ENCODE measurements around the gene CABYR. TPM values are rescaled to one million over a fixed set of nuclear protein-coding genes. Genes with fewer than 3 reads are reported as not detected.

The CABYR gene
- total RNA-seq, 5 donors from 2014 or later (not counting 1 experiment from before 2014, with no cell fraction given): 0.25 to 2.4 (median 1.1) TPM

DNA sequence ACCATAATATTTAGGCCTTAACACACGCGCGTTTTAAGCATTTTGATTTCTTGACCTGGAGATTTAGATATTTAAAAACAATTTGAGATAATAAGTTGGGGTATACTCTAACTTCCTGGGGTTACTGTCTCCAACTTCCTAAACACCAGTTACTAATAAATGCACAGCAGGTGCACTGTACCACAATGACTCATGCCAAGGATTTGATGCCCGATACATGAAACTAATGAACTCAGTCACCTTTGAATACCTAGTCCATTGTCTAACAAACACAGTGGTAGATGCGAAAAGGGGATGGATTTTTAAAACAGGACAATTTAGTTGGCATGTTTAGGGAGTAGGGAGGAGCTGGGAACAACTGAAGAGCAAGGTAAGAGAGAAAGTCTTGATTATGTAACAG lies 21.2 kb downstream of the CABYR start:
- no CpG with 5 or more reads among the region's 5 CpGs for WGBS (ENCODE audit: insufficient coverage)
- CTCF ChIA-PET: no interaction called here
- no peak overlapping the region for H3K27ac Mint-ChIP-seq

GRCh38 chr18:24161304-24161703 lies 22.4 kb downstream of the CABYR start:
- ATAC-seq (replicated peaks in 1 of 4): no peak
- Mint-ChIP-seq H3K36me3 (peaks cover 9% of the 10 kb centered on the region), H3K27me3 (no peaks in the 10 kb centered on the region), H3K9me3 (no peaks in the 10 kb centered on the region), H3K4me3 (no peak overlapping the region), H3K27ac (no peak overlapping the region), H3K4me1 (no peaks in the 10 kb centered on the region)
- H3K4me1 ChIP-seq (ENCODE audit: control insufficient read depth in 1 of 2, extremely low read depth in 1 of 2, insufficient read depth in 2 of 2, low read length in 2 of 2): no peaks in the 10 kb centered on the region
- no peaks in the 10 kb centered on the region for H3K27me3 ChIP-seq (replicated peaks in 1 of 2; ENCODE audit: control insufficient read depth in 2 of 2, extremely low read depth in 1 of 2, insufficient read depth in 2 of 2, low read length in 1 of 2)
- DNase-seq: no peak
- ChIA-PET CTCF (no interaction called here), POLR2A (no interaction called here)
- H3K9me3 ChIP-seq: no peaks in the 10 kb centered on the region
- no peak overlapping the region for H3K27ac ChIP-seq (ENCODE audit: low read length)
- no CpG with 5 or more reads among the region's 2 CpGs for WGBS (ENCODE audit: insufficient coverage)
- H3K36me3 ChIP-seq (ENCODE audit: control insufficient read depth in 2 of 2, extremely low read depth in 1 of 2, insufficient read depth in 1 of 2, low read length in 1 of 2): no peaks in the 10 kb centered on the region
- no peak overlapping the region for H3K4me3 ChIP-seq (ENCODE audit: control insufficient read depth in 1 of 2, extremely low read depth in 1 of 2, low read length in 1 of 2)

More for the DNA sequence above, 21.2 kb downstream of the CABYR start:
- Histone ChIP-seq H3K27ac (ENCODE audit: low read length) (no peak overlapping the region), H3K9me3 (no peaks in the 10 kb centered on the region), H3K4me3 (ENCODE audit: control insufficient read depth in 1 of 2, extremely low read depth in 1 of 2, low read length in 1 of 2) (no peak overlapping the region), H3K36me3 (ENCODE audit: control insufficient read depth in 2 of 2, extremely low read depth in 1 of 2, insufficient read depth in 1 of 2, low read length in 1 of 2) (no peaks in the 10 kb centered on the region), H3K27me3 (replicated peaks in 1 of 2; ENCODE audit: control insufficient read depth in 2 of 2, extremely low read depth in 1 of 2, insufficient read depth in 2 of 2, low read length in 1 of 2) (no peaks in the 10 kb centered on the region), H3K4me1 (ENCODE audit: control insufficient read depth in 1 of 2, extremely low read depth in 1 of 2, insufficient read depth in 2 of 2, low read length in 2 of 2) (no peaks in the 10 kb centered on the region)
- Mint-ChIP-seq H3K4me1 (no peaks in the 10 kb centered on the region), H3K27me3 (no peaks in the 10 kb centered on the region), H3K36me3 (peaks cover 9% of the 10 kb centered on the region), H3K9me3 (no peaks in the 10 kb centered on the region), H3K4me3 (no peak overlapping the region)
- DNase-seq: no peak
- ATAC-seq (replicated peaks in 1 of 4): no peak
- POLR2A ChIA-PET: no interaction called here

DNA sequence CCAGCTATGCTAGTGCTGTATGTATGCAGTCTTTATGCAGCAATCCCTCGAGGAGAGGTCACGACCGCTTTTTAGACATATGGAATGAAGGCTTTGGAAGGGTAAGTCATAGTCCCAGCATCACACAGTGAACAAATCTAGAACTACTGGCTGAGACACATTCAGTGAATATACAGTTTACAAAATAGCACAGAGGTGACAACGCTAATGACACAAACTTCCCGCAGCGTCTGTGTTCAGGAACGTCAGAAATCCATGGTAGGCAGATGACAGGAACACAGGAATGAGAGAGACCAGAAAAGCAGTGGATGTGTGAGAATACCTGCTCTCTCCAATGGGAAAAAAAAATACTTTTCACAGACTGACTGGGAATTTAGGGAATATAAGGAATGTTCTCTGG lies 29.6 kb downstream of the CABYR start:
- no peak overlapping the region for H3K4me3 Mint-ChIP-seq
- Histone ChIP-seq H3K27me3 (replicated peaks in 1 of 2; ENCODE audit: control insufficient read depth in 2 of 2, extremely low read depth in 1 of 2, insufficient read depth in 2 of 2, low read length in 1 of 2) (peaks cover 0 to 5% of the 10 kb centered on the region in 2 experiments), H3K36me3 (ENCODE audit: control insufficient read depth in 2 of 2, extremely low read depth in 1 of 2, insufficient read depth in 1 of 2, low read length in 1 of 2) (no peaks in the 10 kb centered on the region), H3K9me3 (no peaks in the 10 kb centered on the region), H3K27ac (ENCODE audit: low read length) (no peak overlapping the region), H3K4me1 (ENCODE audit: control insufficient read depth in 1 of 2, extremely low read depth in 1 of 2, insufficient read depth in 2 of 2, low read length in 2 of 2) (no peaks in the 10 kb centered on the region), H3K4me3 (ENCODE audit: control insufficient read depth in 1 of 2, extremely low read depth in 1 of 2, low read length in 1 of 2) (no peak overlapping the region)
- ChIA-PET POLR2A (no interaction called here), CTCF (no interaction called here)
- no peak for ATAC-seq (replicated peaks in 1 of 4)
- H3K27ac Mint-ChIP-seq: no peak overlapping the region
- peaks cover 9% of the 10 kb centered on the region for H3K36me3 Mint-ChIP-seq
- H3K27me3 Mint-ChIP-seq: no peaks in the 10 kb centered on the region
- no peaks in the 10 kb centered on the region for H3K4me1 Mint-ChIP-seq
- no peaks in the 10 kb centered on the region for H3K9me3 Mint-ChIP-seq
- DNase-seq: no peak
- no CpG with 5 or more reads among the region's 7 CpGs for WGBS (ENCODE audit: insufficient coverage)

DNA sequence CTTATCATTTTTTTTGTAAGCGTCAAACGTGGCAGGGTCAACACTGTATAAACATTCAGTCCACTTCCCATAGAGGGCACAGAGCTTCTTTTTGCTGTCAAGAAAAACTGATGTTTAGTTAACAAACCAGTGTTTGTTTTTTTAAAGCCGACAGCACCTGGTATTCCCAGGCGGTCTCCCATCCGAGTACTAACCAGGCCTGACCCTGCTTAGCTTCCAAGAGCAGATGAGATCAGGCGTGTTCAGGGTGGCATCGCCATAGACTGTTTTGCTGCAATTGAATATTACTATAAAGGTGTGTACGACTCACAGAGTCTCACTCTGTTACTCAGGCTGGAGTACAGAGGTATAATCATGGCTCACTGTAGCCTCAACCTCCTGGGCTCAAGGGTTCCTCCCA lies 31.5 kb downstream of the CABYR start:
- no peak overlapping the region for H3K4me3 Mint-ChIP-seq
- CTCF ChIA-PET: no interaction called here
- Histone ChIP-seq H3K9me3 (no peaks in the 10 kb centered on the region), H3K4me1 (ENCODE audit: control insufficient read depth in 1 of 2, extremely low read depth in 1 of 2, insufficient read depth in 2 of 2, low read length in 2 of 2) (no peaks in the 10 kb centered on the region), H3K27ac (ENCODE audit: low read length) (no peak overlapping the region), H3K4me3 (ENCODE audit: control insufficient read depth in 1 of 2, extremely low read depth in 1 of 2, low read length in 1 of 2) (no peak overlapping the region), H3K36me3 (ENCODE audit: control insufficient read depth in 2 of 2, extremely low read depth in 1 of 2, insufficient read depth in 1 of 2, low read length in 1 of 2) (no peaks in the 10 kb centered on the region), H3K27me3 (replicated peaks in 1 of 2; ENCODE audit: control insufficient read depth in 2 of 2, extremely low read depth in 1 of 2, insufficient read depth in 2 of 2, low read length in 1 of 2) (peaks cover 0 to 5% of the 10 kb centered on the region in 2 experiments)
- peaks cover 3% of the 10 kb centered on the region for H3K36me3 Mint-ChIP-seq
- ATAC-seq (replicated peaks in 1 of 4): no peak
- POLR2A ChIA-PET: no interaction called here
- H3K27ac Mint-ChIP-seq: no peak overlapping the region
- no peaks in the 10 kb centered on the region for H3K9me3 Mint-ChIP-seq
- DNase-seq: no peak
- H3K27me3 Mint-ChIP-seq: no peaks in the 10 kb centered on the region
- WGBS (ENCODE audit: insufficient coverage): 83% methylated on average over 2 of the region's 8 CpGs
- H3K4me1 Mint-ChIP-seq: no peaks in the 10 kb centered on the region

- DNase-seq: no peak
- Mint-ChIP-seq H3K9me3 (no peaks in the 10 kb centered on the region), H3K27ac (no peak overlapping the region), H3K36me3 (peaks cover 3% of the 10 kb centered on the region), H3K4me1 (peaks cover 0 to 4% (median 0%) of the 10 kb centered on the region in 3 donors), H3K4me3 (no peak overlapping the region), H3K27me3 (peaks cover 0 to 2% of the 10 kb centered on the region in 2 donors)
- H3K4me1 ChIP-seq (ENCODE audit: control insufficient read depth in 1 of 2, extremely low read depth in 1 of 2, insufficient read depth in 2 of 2, low read length in 2 of 2): no peaks in the 10 kb centered on the region
- no peak overlapping the region for H3K4me3 ChIP-seq (ENCODE audit: control insufficient read depth in 1 of 2, extremely low read depth in 1 of 2, low read length in 1 of 2)
- no peaks in the 10 kb centered on the region for H3K9me3 ChIP-seq
- POLR2A ChIA-PET: no interaction called here
- 53% methylated on average over 2 of the region's 3 CpGs for WGBS (ENCODE audit: insufficient coverage)
- H3K36me3 ChIP-seq (ENCODE audit: control insufficient read depth in 2 of 2, extremely low read depth in 1 of 2, insufficient read depth in 1 of 2, low read length in 1 of 2): no peaks in the 10 kb centered on the region
- peaks cover 0 to 3% of the 10 kb centered on the region in 2 experiments for H3K27me3 ChIP-seq (replicated peaks in 1 of 2; ENCODE audit: control insufficient read depth in 2 of 2, extremely low read depth in 1 of 2, insufficient read depth in 2 of 2, low read length in 1 of 2)
- H3K27ac ChIP-seq (ENCODE audit: low read length): no peak overlapping the region
- ATAC-seq (replicated peaks in 1 of 4): no peak
- CTCF ChIA-PET: interaction anchor here in 1 of 2 donors (0.5 kb wide), 1 partner anchor 314 kb away, joined by 3 read pairs; no protein-coding TSS in a partner anchor
Measured at GRCh38 chr18:24173997-24174396, 35.1 kb downstream of the CABYR start.

GRCh38 chr18:24176727-24177416 lies 38.0 kb downstream of the CABYR start:
- H3K36me3 Mint-ChIP-seq: peaks cover 3% of the 10 kb centered on the region
- DNase-seq: peak in 25 of 35 experiments; percentile 2 to 39 (median 11)
- Histone ChIP-seq H3K9me3 (no peaks in the 10 kb centered on the region), H3K4me3 (ENCODE audit: control insufficient read depth in 1 of 2, extremely low read depth in 1 of 2, low read length in 1 of 2) (no peak overlapping the region), H3K36me3 (ENCODE audit: control insufficient read depth in 2 of 2, extremely low read depth in 1 of 2, insufficient read depth in 1 of 2, low read length in 1 of 2) (no peaks in the 10 kb centered on the region), H3K4me1 (ENCODE audit: control insufficient read depth in 1 of 2, extremely low read depth in 1 of 2, insufficient read depth in 2 of 2, low read length in 2 of 2) (no peaks in the 10 kb centered on the region), H3K27me3 (replicated peaks in 1 of 2; ENCODE audit: control insufficient read depth in 2 of 2, extremely low read depth in 1 of 2, insufficient read depth in 2 of 2, low read length in 1 of 2) (no peaks in the 10 kb centered on the region), H3K27ac (ENCODE audit: low read length) (no peak overlapping the region)
- H3K9me3 Mint-ChIP-seq: no peaks in the 10 kb centered on the region
- H3K4me1 Mint-ChIP-seq: peaks cover 0 to 4% (median 0%) of the 10 kb centered on the region in 3 donors
- H3K4me3 Mint-ChIP-seq: no peak overlapping the region
- H3K27ac Mint-ChIP-seq: no peak overlapping the region
- WGBS (ENCODE audit: insufficient coverage): no CpG with 5 or more reads among the region's 7 CpGs
- H3K27me3 Mint-ChIP-seq: peaks cover 0 to 2% of the 10 kb centered on the region in 2 donors
- ChIA-PET CTCF (interaction anchor here in 1 of 2 donors (0.5 to 1.5 kb wide), 2 partner anchors 26 to 312 kb away, joined by 5 to 13 read pairs; no protein-coding TSS in a partner anchor), POLR2A (no interaction called here)
- ATAC-seq (replicated peaks in 1 of 4): no peak
